Measurements from ENCODE around the gene PTPRG.

Gene PTPRG

GRCh38 chr3:61875046-61875844 is 313.9 kb downstream of the PTPRG start:
- Histone ChIP-seq H3K9ac (ENCODE audit: low read depth, low read length) (no peak overlapping the region), H3K4me1 (ENCODE audit: control insufficient read depth, insufficient read depth, low read length) (peaks cover 61% of the 10 kb centered on the region), H3K4me3 (ENCODE audit: low read depth, low read length) (no peak overlapping the region), H3K27me3 (ENCODE audit: control insufficient read depth, insufficient read depth, low read length) (no peaks in the 10 kb centered on the region), H3K9me3 (ENCODE audit: control insufficient read depth, insufficient read depth, low read length) (no peaks in the 10 kb centered on the region), H3K36me3 (ENCODE audit: control insufficient read depth, insufficient read depth, low read length) (no peaks in the 10 kb centered on the region)

- H3K4me1 ChIP-seq (ENCODE audit: control insufficient read depth, insufficient read depth, low read length), result peaks cover 57% of the 10 kb centered on the region
Measured at GRCh38 chr3:61875976-61876671, 314.8 kb downstream of the PTPRG start.

GRCh38 chr3:61876797-61877196 is 315.4 kb downstream of the PTPRG start:
- Histone ChIP-seq H3K9me3 (ENCODE audit: control insufficient read depth, insufficient read depth, low read length) (no peaks in the 10 kb centered on the region), H3K4me1 (ENCODE audit: control insufficient read depth, insufficient read depth, low read length) (peaks cover 52% of the 10 kb centered on the region), H3K36me3 (ENCODE audit: control insufficient read depth, insufficient read depth, low read length) (no peaks in the 10 kb centered on the region), H3K4me3 (ENCODE audit: low read depth, low read length) (no peak overlapping the region), H3K9ac (ENCODE audit: low read depth, low read length) (no peak overlapping the region), H3K27me3 (ENCODE audit: control insufficient read depth, insufficient read depth, low read length) (no peaks in the 10 kb centered on the region)

More at GRCh38 chr3:61875976-61876671, 314.8 kb downstream of the PTPRG start:
- no peaks in the 10 kb centered on the region for H3K27me3 ChIP-seq (ENCODE audit: control insufficient read depth, insufficient read depth, low read length)
- H3K4me3 ChIP-seq (ENCODE audit: low read depth, low read length), result no peak overlapping the region
- H3K9ac ChIP-seq (ENCODE audit: low read depth, low read length), result no peak overlapping the region
- no peaks in the 10 kb centered on the region for H3K9me3 ChIP-seq (ENCODE audit: control insufficient read depth, insufficient read depth, low read length)
- no peaks in the 10 kb centered on the region for H3K36me3 ChIP-seq (ENCODE audit: control insufficient read depth, insufficient read depth, low read length)

- H3K27me3 ChIP-seq (ENCODE audit: control insufficient read depth, insufficient read depth, low read length), result no peaks in the 10 kb centered on the region
- no peaks in the 10 kb centered on the region for H3K36me3 ChIP-seq (ENCODE audit: control insufficient read depth, insufficient read depth, low read length)
- no peak overlapping the region for H3K9ac ChIP-seq (ENCODE audit: low read depth, low read length)
- peaks cover 46% of the 10 kb centered on the region for H3K4me1 ChIP-seq (ENCODE audit: control insufficient read depth, insufficient read depth, low read length)
- H3K9me3 ChIP-seq (ENCODE audit: control insufficient read depth, insufficient read depth, low read length), result no peaks in the 10 kb centered on the region
- H3K4me3 ChIP-seq (ENCODE audit: low read depth, low read length), result no peak overlapping the region
Measured at GRCh38 chr3:61877359-61878138, 316.2 kb downstream of the PTPRG start.

- H3K4me1 ChIP-seq (ENCODE audit: control insufficient read depth, insufficient read depth, low read length), result peaks cover 14% of the 10 kb centered on the region
- H3K4me3 ChIP-seq (ENCODE audit: low read depth, low read length), result no peak overlapping the region
- no peaks in the 10 kb centered on the region for H3K27me3 ChIP-seq (ENCODE audit: control insufficient read depth, insufficient read depth, low read length)
- no peaks in the 10 kb centered on the region for H3K9me3 ChIP-seq (ENCODE audit: control insufficient read depth, insufficient read depth, low read length)
- H3K36me3 ChIP-seq (ENCODE audit: control insufficient read depth, insufficient read depth, low read length), result no peaks in the 10 kb centered on the region
- no peak overlapping the region for H3K9ac ChIP-seq (ENCODE audit: low read depth, low read length)
Measured at GRCh38 chr3:61882253-61882652, 320.9 kb downstream of the PTPRG start.

GRCh38 chr3:61884794-61885193 is 323.4 kb downstream of the PTPRG start:
- H3K9ac ChIP-seq (ENCODE audit: low read depth, low read length), result no peak overlapping the region
- H3K4me3 ChIP-seq (ENCODE audit: low read depth, low read length), result no peak overlapping the region
- peaks cover 7% of the 10 kb centered on the region for H3K4me1 ChIP-seq (ENCODE audit: control insufficient read depth, insufficient read depth, low read length)
- H3K27me3 ChIP-seq (ENCODE audit: control insufficient read depth, insufficient read depth, low read length), result no peaks in the 10 kb centered on the region
- no peaks in the 10 kb centered on the region for H3K36me3 ChIP-seq (ENCODE audit: control insufficient read depth, insufficient read depth, low read length)
- H3K9me3 ChIP-seq (ENCODE audit: control insufficient read depth, insufficient read depth, low read length), result no peaks in the 10 kb centered on the region

GRCh38 chr3:61885414-61885813 is 324.0 kb downstream of the PTPRG start:
- Histone ChIP-seq H3K4me1 (ENCODE audit: control insufficient read depth, insufficient read depth, low read length) (peaks cover 11% of the 10 kb centered on the region), H3K9ac (ENCODE audit: low read depth, low read length) (no peak overlapping the region), H3K27me3 (ENCODE audit: control insufficient read depth, insufficient read depth, low read length) (no peaks in the 10 kb centered on the region), H3K36me3 (ENCODE audit: control insufficient read depth, insufficient read depth, low read length) (no peaks in the 10 kb centered on the region), H3K4me3 (ENCODE audit: low read depth, low read length) (no peak overlapping the region), H3K9me3 (ENCODE audit: control insufficient read depth, insufficient read depth, low read length) (no peaks in the 10 kb centered on the region)

GRCh38 chr3:61887206-61887605 is 325.8 kb downstream of the PTPRG start:
- Histone ChIP-seq H3K9me3 (ENCODE audit: control insufficient read depth, insufficient read depth, low read length) (no peaks in the 10 kb centered on the region), H3K4me3 (ENCODE audit: low read depth, low read length) (no peak overlapping the region), H3K36me3 (ENCODE audit: control insufficient read depth, insufficient read depth, low read length) (no peaks in the 10 kb centered on the region), H3K9ac (ENCODE audit: low read depth, low read length) (no peak overlapping the region), H3K27me3 (ENCODE audit: control insufficient read depth, insufficient read depth, low read length) (no peaks in the 10 kb centered on the region), H3K4me1 (ENCODE audit: control insufficient read depth, insufficient read depth, low read length) (peaks cover 17% of the 10 kb centered on the region)

- Histone ChIP-seq H3K9ac (ENCODE audit: low read depth, low read length) (no peak overlapping the region), H3K36me3 (ENCODE audit: control insufficient read depth, insufficient read depth, low read length) (no peaks in the 10 kb centered on the region), H3K4me3 (ENCODE audit: low read depth, low read length) (no peak overlapping the region), H3K27me3 (ENCODE audit: control insufficient read depth, insufficient read depth, low read length) (no peaks in the 10 kb centered on the region), H3K9me3 (ENCODE audit: control insufficient read depth, insufficient read depth, low read length) (no peaks in the 10 kb centered on the region), H3K4me1 (ENCODE audit: control insufficient read depth, insufficient read depth, low read length) (peaks cover 17% of the 10 kb centered on the region)
Measured at GRCh38 chr3:61889259-61889658, 327.9 kb downstream of the PTPRG start.

GRCh38 chr3:61890167-61890566 is 328.8 kb downstream of the PTPRG start:
- Histone ChIP-seq H3K4me3 (ENCODE audit: low read depth, low read length) (no peak overlapping the region), H3K9ac (ENCODE audit: low read depth, low read length) (no peak overlapping the region), H3K36me3 (ENCODE audit: control insufficient read depth, insufficient read depth, low read length) (no peaks in the 10 kb centered on the region), H3K9me3 (ENCODE audit: control insufficient read depth, insufficient read depth, low read length) (no peaks in the 10 kb centered on the region), H3K4me1 (ENCODE audit: control insufficient read depth, insufficient read depth, low read length) (peaks cover 25% of the 10 kb centered on the region), H3K27me3 (ENCODE audit: control insufficient read depth, insufficient read depth, low read length) (no peaks in the 10 kb centered on the region)

- Histone ChIP-seq H3K27me3 (ENCODE audit: control insufficient read depth, insufficient read depth, low read length) (no peaks in the 10 kb centered on the region), H3K4me1 (ENCODE audit: control insufficient read depth, insufficient read depth, low read length) (peaks cover 29% of the 10 kb centered on the region), H3K9me3 (ENCODE audit: control insufficient read depth, insufficient read depth, low read length) (no peaks in the 10 kb centered on the region), H3K36me3 (ENCODE audit: control insufficient read depth, insufficient read depth, low read length) (no peaks in the 10 kb centered on the region), H3K9ac (ENCODE audit: low read depth, low read length) (no peak overlapping the region), H3K4me3 (ENCODE audit: low read depth, low read length) (no peak overlapping the region)
Measured at GRCh38 chr3:61890586-61890985, 329.2 kb downstream of the PTPRG start.
